Uterus (tissue), 4 donors: ENCODE measurements around the gene FNIP1. TPM values are rescaled to one million over a fixed set of nuclear protein-coding genes. Genes with fewer than 3 reads are reported as not detected.

Experiments
- DNase-seq, 2 donors: peaks; one replicate each; pipeline ENCODE4 v3.0.0-alpha.2; 2019 to 2020
- H3K27ac ChIP-seq, 2 donors: fragments of 200-600 bp; sonication (generic); 1 replicate in 1 of 2; 2 replicates in 1 of 2; pipeline ENCODE4 v1.5.1; 2016 to 2018
- H3K27me3 ChIP-seq, 2 donors: fragments of 200-600 bp; sonication (generic); one replicate each; pipeline ENCODE4 v1.5.1; 2018 to 2019; ENCODE audit warnings: control low read depth in 1 of 2
- H3K36me3 ChIP-seq, 2 donors: fragments of 200-600 bp; sonication (generic); one replicate each; pipeline ENCODE4 v1.5.1; 2019; ENCODE audit warnings: control low read depth in 1 of 2
- H3K4me1 ChIP-seq, 2 donors: fragments of 200-600 bp; sonication (generic); one replicate each; pipeline ENCODE4 v1.5.1; 2018 to 2019; ENCODE audit warnings: control low read depth in 1 of 2
- H3K4me3 ChIP-seq, 2 donors: fragments of 200-600 bp; sonication (generic); 1 replicate in 1 of 2; 2 replicates in 1 of 2; pipeline ENCODE4 v1.5.1; 2018 to 2019; ENCODE audit warnings: mild to moderate bottlenecking in 1 of 2
- H3K9me3 ChIP-seq, 2 donors: fragments of 200-600 bp; sonication (generic); one replicate each; pipeline ENCODE4 v1.5.1; 2019; ENCODE audit warnings: control low read depth in 1 of 2
- CTCF ChIP-seq, 4 experiments: fragments of 200-600 bp in 2 of 4; fragments of 450-650 bp in 2 of 4; sonication (generic) in 2 of 4; IDR thresholded peaks; one replicate each; pipeline ENCODE4 v1.5.1; 2016 to 2019; ENCODE audit warnings: antibody characterized with exemption in 4 of 4, mild to moderate bottlenecking in 2 of 4, moderate library complexity in 1 of 4
- POLR2A ChIP-seq, 2 donors: fragments of 450-650 bp; IDR thresholded peaks; one replicate each; pipeline ENCODE4 v1.6.1; 2016; ENCODE audit warnings: antibody characterized with exemption in 2 of 2, mild to moderate bottlenecking in 1 of 2, moderate library complexity in 1 of 2
- intact Hi-C: fragments of 100-400 bp; cut with DNase I; formaldehyde crosslinking; loops from one replicate; pipeline ENCODE4 v1.15.1; 2023; ENCODE audit warnings: low total_unique reads
- total RNA-seq, 4 donors: library from RNA; depleted of rRNA in 3 of 4; stranded (reverse); fragments of >200 nt in 3 of 4; gene quantifications; one replicate each; pipeline versions ENCODE4 v1.1.0 to v1.2.4, GENCODE V29; 2014 to 2023
- donor health status: DM: yes; HTN: yes; CAD: no.

The FNIP1 gene
- total RNA-seq, 4 donors from 2014 or later, result 32.4 to 89.6 (median 61.0) TPM

GRCh38 chr5:131709043-131709442 lies 87.8 kb downstream of the FNIP1 start:
- DNase-seq, result no peak
- H3K36me3 ChIP-seq, result no peaks in the 10 kb centered on the region
- no peak overlapping the region for H3K4me3 ChIP-seq
- no peaks in the 10 kb centered on the region for H3K4me1 ChIP-seq
- H3K9me3 ChIP-seq, result no peaks in the 10 kb centered on the region
- no peak overlapping the region for H3K27ac ChIP-seq
- TF ChIP-seq CTCF (IDR thresholded peaks at IDR 0.05), result no peak
- TF ChIP-seq POLR2A (IDR thresholded peaks at IDR 0.05), result no peak
- intact Hi-C loops, result no loop called here
- no peaks in the 10 kb centered on the region for H3K27me3 ChIP-seq

GRCh38 chr5:131706281-131706680 lies 90.5 kb downstream of the FNIP1 start:
- Histone ChIP-seq H3K36me3 (no peaks in the 10 kb centered on the region), H3K27ac (no peak overlapping the region), H3K27me3 (no peaks in the 10 kb centered on the region), H3K4me3 (no peak overlapping the region), H3K4me1 (no peaks in the 10 kb centered on the region), H3K9me3 (no peaks in the 10 kb centered on the region)
- intact Hi-C loops, result no loop called here
- TF ChIP-seq CTCF (IDR thresholded peaks at IDR 0.05) (no peak), POLR2A (IDR thresholded peaks at IDR 0.05) (no peak)
- DNase-seq, result no peak

GRCh38 chr5:131694926-131695325 lies 101.9 kb downstream of the FNIP1 start:
- Histone ChIP-seq H3K9me3 (no peaks in the 10 kb centered on the region), H3K27me3 (no peaks in the 10 kb centered on the region), H3K27ac (no peak overlapping the region), H3K4me3 (no peak overlapping the region), H3K36me3 (no peaks in the 10 kb centered on the region), H3K4me1 (no peaks in the 10 kb centered on the region)
- no peak for TF ChIP-seq CTCF (IDR thresholded peaks at IDR 0.05)
- TF ChIP-seq POLR2A (IDR thresholded peaks at IDR 0.05), result no peak
- no peak for DNase-seq
- intact Hi-C loops, result no loop called here

- TF ChIP-seq CTCF (IDR thresholded peaks at IDR 0.05) (no peak), POLR2A (IDR thresholded peaks at IDR 0.05) (no peak)
- DNase-seq, result no peak
- intact Hi-C loops, result no loop called here
- H3K27me3 ChIP-seq, result no peaks in the 10 kb centered on the region
- H3K36me3 ChIP-seq, result no peaks in the 10 kb centered on the region
- H3K9me3 ChIP-seq, result no peaks in the 10 kb centered on the region
- no peak overlapping the region for H3K27ac ChIP-seq
- H3K4me1 ChIP-seq, result no peaks in the 10 kb centered on the region
- no peak overlapping the region for H3K4me3 ChIP-seq
Measured at GRCh38 chr5:131693894-131694293, 102.9 kb downstream of the FNIP1 start.

- Histone ChIP-seq H3K9me3 (no peaks in the 10 kb centered on the region), H3K36me3 (no peaks in the 10 kb centered on the region), H3K27me3 (no peaks in the 10 kb centered on the region), H3K27ac (no peak overlapping the region), H3K4me3 (no peak overlapping the region), H3K4me1 (no peaks in the 10 kb centered on the region)
- TF ChIP-seq CTCF (IDR thresholded peaks at IDR 0.05) (no peak), POLR2A (IDR thresholded peaks at IDR 0.05) (no peak)
- no peak for DNase-seq
- intact Hi-C loops, result no loop called here
Measured at GRCh38 chr5:131685516-131686171, 111.2 kb downstream of the FNIP1 start.
